ENCODE data around the gene COLEC11.
"Not testable (repeated sequence)": the region's sequence is repeated elsewhere in the genome, so short reads cannot be mapped to it uniquely, and the experiment has no call there.

The COLEC11 gene

DNA sequence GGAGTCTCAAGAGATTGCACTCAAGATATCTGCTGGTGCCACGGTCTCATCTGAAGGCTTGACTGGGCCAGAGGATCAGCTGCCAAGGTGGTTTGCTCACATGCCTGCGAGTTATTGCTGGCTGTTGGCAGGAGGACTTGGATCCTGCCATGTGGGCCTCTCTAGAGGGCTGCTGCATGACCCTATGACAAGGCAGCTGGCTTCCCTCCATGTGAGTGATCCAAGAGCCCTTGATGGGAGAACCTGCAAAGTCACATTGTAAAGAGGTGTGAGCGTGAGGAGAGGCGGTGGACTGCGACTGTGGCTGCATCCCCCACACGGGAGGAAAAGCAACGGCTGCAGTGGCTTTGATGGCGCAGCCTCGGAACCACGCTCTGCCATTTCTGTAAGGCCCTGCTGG, 59.1 kb downstream of the COLEC11 start:
- no peak overlapping the region for H3K27ac ChIP-seq
- TF ChIP-seq, protein P1, sequence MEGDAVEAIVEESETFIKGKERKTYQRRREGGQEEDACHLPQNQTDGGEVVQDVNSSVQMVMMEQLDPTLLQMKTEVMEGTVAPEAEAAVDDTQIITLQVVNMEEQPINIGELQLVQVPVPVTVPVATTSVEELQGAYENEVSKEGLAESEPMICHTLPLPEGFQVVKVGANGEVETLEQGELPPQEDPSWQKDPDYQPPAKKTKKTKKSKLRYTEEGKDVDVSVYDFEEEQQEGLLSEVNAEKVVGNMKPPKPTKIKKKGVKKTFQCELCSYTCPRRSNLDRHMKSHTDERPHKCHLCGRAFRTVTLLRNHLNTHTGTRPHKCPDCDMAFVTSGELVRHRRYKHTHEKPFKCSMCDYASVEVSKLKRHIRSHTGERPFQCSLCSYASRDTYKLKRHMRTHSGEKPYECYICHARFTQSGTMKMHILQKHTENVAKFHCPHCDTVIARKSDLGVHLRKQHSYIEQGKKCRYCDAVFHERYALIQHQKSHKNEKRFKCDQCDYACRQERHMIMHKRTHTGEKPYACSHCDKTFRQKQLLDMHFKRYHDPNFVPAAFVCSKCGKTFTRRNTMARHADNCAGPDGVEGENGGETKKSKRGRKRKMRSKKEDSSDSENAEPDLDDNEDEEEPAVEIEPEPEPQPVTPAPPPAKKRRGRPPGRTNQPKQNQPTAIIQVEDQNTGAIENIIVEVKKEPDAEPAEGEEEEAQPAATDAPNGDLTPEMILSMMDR (conservative IDR thresholded peaks at IDR 0.05): no peak

DNA sequence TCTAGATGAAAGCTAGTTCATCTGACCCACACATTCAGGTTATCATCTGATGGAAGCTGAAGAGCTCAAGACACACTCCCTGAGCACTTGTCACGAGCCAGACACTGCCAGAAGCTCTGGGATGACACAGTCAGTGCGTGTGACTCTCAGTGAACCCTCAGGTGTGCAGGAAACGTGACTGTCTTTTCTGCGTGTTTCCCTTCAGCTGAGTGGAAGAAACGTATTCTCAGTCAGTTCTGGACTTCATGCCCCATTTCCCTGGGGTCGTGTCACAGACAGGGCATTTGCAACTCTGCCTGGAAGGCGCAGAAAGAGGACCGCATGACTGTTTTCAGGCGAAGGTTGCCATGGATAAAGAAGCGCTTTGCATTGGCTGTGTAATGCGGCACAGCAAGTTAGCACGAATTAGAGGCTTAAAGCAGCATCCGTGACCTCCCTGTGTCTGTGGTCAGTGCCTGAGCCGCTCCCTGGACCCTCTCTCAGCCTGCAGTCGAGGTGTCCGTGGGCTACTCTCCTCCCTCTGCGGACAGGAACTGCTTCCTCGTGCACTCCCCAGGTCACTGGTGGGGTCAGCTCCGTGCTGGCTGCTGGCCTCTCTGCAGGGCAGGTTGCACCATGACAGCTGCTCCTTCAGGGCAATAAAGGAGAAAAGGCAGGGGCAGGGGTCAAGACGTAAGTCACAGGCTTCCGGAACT, 59.8 kb downstream of the COLEC11 start:
- H3K27ac ChIP-seq: no peak overlapping the region
- TF ChIP-seq, protein P1 (conservative IDR thresholded peaks at IDR 0.05): no peak

DNA sequence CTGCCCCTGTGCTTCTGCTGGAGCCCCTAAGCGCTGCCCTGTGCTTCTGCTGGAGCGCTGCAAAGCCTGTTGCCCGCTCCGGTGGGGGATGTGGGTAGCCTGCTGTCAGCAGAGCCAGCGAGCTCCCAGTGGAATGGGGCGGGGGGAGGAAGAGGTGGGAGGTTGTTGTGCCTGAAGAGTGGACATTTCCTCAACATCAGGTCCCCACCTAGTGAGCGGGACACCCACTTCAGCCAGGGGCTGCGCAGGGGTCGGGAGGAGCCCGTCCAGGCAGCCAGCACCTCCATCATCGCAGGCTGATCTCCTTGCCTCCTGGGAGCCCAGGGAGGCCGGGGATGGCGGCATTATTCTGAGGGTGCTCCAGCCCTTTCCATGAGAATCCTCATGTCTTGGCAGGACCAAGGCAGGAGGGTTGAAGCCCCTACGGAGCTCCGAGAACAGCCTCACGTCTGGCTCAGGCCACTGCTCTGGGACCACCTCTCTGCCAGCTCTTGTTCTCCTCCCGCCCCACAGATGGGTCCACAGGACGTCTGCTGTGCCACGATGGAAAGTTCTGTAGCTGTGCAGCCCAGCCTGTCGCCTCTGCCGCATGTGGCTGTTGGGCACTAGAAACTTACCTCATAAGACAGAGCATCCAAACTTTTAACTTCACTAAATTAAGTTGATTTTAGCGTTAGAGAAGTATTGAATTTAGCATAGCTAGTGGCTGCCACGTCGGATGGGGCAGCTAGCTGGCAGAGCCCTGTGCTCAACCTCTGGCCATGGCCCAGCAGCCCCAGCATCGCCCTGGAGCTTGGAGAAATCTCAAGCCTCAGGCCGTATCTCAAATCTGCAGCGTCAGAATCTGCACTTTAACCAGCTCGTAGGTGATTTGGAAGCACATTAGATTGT, 61.2 kb downstream of the COLEC11 start:
- H3K27ac ChIP-seq: no peak overlapping the region
- TF ChIP-seq, protein P1 (conservative IDR thresholded peaks at IDR 0.05): no peak

- TF ChIP-seq, protein P1 (conservative IDR thresholded peaks at IDR 0.05): no peak
- H3K27ac ChIP-seq: no peak overlapping the region
Observed at GRCh38 chr2:3656762-3657721, 62.1 kb downstream of the COLEC11 start.

DNA sequence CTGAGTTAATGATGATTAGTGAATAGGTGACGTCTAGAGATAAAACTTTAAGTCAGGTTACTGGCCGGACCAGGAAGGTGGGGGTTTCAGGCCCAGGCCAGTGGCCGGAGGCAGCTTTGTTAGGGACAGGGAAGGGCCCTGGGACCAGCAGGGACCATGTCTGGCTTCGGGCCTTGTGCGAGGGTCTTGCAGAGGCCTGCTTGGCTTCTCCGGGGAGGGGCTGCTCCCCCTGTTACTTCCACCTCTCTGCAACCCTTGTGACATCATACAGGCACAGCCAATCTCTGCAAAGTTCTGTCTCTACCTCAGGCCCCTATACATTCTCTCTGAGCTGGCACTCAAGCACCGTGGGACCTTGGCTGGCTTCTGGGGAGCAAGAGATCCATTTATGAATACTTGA, 63.0 kb downstream of the COLEC11 start, which contains the start of gene ALLC:
Gene ALLC, plus strand, starts transcription at position 320 of the 400 bp plus-strand sequence. CDS start 12,958 bp downstream, outside the sequence.
- no peak within 1 kb of the TSS for H3K27ac ChIP-seq
- TF ChIP-seq, protein P1 (conservative IDR thresholded peaks at IDR 0.05): no peak

DNA sequence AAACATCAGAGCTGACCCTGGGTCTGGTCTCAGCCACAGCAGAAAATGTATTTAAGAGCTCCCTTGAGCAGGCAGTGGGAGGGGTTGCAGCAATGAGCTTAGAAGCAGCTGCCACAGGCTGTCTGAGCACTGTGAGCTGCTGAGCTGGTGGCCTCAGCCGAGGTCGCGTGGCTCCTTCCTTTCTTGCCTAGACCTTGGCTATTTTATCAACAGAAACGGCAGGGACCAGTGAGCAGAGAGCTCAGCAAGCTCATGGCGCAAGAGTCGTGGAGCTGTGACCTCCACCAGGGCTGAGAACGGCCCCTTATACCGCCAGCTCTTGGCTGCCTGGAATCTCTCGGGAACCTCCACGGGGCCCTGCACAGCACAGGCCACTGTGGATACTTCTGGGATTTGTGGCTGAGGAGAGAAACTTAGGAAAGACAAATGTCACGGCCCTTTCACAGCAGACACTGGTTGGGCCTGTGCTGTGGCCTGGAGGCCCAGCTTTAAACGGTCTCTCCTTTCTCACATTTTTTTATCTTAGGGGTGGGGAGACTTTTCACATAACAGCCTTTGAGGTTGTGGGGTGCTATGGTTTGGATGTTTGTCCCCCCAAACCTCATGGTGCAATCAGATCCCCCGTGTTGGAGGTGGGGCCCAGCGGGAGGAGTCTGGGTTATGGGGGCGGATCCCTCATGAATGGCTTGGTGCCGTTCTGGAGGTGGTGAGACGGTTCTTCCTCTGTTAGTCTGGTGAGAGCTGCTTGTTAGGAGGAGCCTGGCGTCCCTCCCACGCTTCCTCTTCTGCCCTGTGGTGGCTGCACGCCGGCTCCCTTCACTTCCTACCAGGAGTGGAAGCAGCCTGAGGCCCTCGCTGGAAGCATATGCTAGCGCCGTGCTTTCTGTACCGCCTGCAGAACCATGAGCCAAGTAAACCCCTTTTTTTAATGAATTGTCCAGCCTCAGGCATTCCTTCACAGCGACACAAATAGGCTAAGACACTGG, 64.8 kb downstream of the COLEC11 start:
- H3K27ac ChIP-seq: no peak overlapping the region
- TF ChIP-seq, protein P1 (conservative IDR thresholded peaks at IDR 0.05): no peak

DNA sequence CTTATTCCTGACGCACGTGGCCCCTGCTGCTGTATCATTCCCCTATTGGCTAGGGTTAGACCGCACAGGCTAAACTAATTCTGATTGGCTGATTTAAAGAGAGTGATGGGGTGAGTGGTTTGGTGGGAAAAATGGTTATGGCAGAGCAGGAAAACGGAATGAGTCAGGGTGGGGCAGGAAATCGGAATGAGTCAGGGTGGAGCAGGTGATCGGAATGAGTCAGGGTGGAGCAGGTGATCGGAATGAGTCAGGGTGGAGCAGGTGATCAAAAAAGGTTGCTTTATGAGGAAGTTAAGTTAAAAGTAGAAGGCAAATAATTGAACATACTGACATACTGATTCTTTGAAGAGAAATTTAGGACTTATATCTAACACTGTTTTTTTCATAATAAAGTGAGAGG, 65.7 kb downstream of the COLEC11 start:
- not testable (repeated sequence) for H3K27ac ChIP-seq
